Jurkat, Clone E6-1 (cell line): ENCODE measurements around the gene SRPK1. TPM values are rescaled to one million over a fixed set of nuclear protein-coding genes. Genes with fewer than 3 reads are reported as not detected.
"Not testable (repeated sequence)": the region's sequence is repeated elsewhere in the genome, so short reads cannot be mapped to it uniquely, and the experiment has no call there.

ENCODE experiments used
- DNase-seq: peaks from one replicate; pipeline ENCODE4 v3.0.0-alpha.2; 2011; ENCODE audit warnings: low read depth, low spot score
- H3K4me3 ChIP-seq: 2 replicates; pipeline ENCODE4 v1.5.1; 2011; ENCODE audit warnings: mild to moderate bottlenecking, low read length, control low read depth, moderate library complexity
- polyA plus RNA-seq: library from polyadenylated mRNA; unstranded; fragments of >200 nt; gene quantifications from one replicate; pipeline ENCODE4 v1.2.1, GENCODE V29; 2012; ENCODE audit warnings: missing spikeins; ENCODE audit not compliant: insufficient read length, insufficient read depth

SRPK1 gene
- 101 TPM for polyA plus RNA-seq

DNA sequence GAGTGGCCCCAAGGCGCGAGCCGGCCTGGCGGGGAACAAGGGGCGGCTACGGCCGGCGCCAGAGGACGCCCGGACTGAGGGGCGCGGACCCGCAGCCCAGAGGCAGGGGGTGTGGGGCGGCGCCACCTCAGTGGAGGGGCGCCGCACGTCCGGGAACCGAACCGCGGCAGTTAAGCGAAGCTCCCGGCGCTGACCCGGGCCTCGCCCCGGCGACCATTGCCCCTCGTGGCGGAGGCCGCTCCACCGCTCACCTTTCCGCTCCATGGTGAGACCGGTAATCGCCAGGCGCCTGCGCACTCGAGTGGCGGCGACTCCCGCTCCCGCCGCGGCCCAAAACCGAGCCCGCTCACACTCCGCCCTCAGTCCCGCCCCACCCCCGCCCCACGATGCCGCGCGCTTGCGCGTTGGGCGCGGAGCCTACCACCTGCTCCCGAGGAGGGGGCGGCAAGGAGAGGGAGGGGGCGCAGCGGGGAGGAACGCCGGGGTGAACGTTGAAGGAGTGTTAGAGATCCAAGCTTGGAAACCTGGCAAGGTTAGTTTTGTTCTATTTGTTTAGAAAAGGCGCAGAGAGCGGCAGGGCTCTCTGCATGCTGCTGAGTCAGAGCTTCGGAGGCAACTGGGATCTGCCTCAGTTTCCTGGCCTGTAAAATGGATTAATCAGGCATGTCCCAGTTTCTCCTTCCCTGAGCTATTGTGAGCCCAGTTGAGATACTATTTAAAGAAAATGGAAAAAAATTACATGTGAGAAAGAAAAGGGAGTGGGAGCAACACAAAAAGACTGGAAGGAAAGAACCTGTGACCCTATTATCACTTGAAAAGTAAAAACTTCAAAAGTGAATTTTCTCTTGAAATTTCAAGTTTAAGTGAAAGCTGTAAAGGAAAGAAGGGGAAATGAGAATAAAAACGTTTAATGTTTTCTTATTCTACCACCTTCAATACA lies at the start of gene SRPK1:
Gene SRPK1, minus strand, starts transcription at position 306 of the 940 bp plus-strand sequence. Its CDS starts 42 bp downstream, at position 264.
- DNase-seq = peak; percentile 84
- peak within 1 kb of the TSS; percentile 80 for H3K4me3 ChIP-seq

DNA sequence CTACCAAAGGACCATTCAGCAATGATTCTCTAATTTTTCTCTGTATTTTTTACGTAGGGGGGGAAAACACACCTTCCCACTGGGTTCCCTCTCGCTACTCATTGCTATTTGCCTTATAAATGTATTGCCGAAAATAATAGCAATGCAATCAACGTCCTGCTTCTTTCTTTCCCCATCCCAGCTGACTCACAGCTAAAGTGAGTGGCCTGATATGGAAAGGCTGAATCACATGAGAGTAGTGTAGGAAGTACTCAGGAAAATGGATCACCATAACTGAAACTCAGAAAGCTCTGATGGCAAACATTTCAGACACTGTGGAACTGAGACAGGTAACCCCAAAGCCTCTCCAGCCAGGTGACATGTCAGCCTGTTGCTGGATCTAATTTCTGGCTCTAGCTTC lies 49.3 kb upstream of the SRPK1 start:
- H3K4me3 ChIP-seq = no peak overlapping the region
- no peak for DNase-seq

- DNase-seq = no peak
- H3K4me3 ChIP-seq = no peak overlapping the region
These were observed 48.7 kb upstream of the SRPK1 start for GRCh38 chr6:35969646-35970045.

DNA sequence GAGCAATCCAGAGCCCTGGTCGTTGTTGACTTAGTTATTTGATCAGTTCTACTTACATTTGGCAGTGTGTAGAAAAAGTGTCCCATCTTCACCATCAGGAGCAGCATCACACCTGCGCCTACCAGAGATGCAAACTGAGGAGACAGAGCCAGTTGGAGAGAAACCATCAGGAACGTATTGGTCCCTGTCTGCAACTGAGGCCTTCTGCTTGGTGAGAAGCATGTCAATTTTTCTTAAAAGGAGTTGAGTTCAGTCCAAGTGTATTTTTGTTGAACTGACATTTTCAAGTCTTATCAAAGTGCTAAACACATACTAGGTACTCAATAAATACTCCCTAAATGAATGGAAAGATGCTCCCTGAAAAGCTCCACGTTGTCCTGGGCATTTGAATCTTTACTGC lies 47.9 kb upstream of the SRPK1 start:
- no peak overlapping the region for H3K4me3 ChIP-seq
- DNase-seq = no peak

DNA sequence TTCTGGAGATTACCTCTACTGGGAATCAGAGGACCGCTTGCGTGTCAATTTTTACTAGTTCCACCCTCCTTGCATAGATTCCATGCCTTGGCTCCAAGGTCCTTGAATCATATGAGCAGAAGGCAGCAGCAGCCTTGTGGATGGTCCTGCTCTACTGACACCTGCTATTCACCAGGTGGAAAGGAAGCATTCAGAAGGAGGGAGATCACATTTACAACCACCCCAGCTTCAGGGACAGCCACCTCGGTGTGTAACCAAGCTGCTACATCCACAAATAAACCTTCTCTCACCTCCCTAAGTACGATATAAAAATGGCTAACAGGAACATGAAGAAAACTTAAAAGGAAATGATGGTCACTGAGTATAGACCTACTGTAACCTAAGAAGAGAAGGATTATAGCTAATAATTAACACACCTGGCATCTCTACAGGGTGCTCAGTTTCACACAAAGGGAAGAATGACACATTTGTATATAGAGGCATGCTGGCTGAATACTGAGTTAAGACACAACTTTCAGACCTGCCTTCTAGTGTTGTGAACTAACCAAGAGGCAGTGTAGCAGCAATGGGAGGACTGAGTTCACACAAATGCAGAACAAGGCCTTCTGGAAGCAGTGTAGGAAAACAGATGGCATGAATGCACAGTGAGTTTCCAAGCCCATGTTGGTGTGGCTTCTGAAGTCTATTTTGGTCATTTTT lies 46.3 kb upstream of the SRPK1 start:
- H3K4me3 ChIP-seq = no peak overlapping the region
- no peak for DNase-seq

DNA sequence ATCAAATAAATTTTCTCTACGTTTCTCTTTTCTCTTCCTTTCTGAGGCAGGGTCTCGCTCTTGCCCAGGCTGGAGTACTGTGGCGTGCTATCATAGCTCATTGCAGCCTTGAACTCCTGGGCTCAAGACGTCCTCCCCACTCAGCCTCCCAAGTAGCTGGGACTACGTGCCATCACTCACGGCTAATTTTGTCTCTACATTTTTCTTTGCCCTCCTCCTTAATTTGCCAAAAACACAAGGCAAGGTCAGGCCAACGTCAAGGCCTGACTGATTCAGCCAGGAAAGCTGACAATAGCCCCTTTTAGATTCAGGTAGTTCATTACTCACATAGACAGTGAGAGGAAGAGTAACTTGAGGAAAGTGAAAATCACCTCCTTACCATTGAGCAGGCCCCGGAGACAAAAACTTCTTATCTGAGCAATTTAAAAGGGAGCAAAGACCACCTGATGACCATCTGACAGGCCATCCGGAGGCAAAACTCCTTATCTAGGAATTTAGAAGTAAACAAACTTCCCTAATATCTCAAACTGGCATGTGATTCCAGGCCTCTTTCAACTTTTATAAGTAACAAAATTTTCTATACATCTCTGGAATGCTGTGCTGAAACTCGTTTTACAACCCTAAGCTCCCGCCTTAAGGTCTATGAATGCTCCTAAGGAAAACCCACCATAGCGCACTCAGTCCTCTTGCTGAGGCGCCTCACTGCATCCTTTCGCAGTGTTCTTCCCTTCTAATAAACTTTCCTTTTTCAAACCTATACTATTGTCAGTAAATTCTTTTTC lies 42.1 kb upstream of the SRPK1 start:
- DNase-seq = no peak
- H3K4me3 ChIP-seq = no peak overlapping the region

- no peak for DNase-seq
- no peak overlapping the region for H3K4me3 ChIP-seq
These were observed 39.3 kb upstream of the SRPK1 start for GRCh38 chr6:35960187-35960586.

- no peak overlapping the region for H3K4me3 ChIP-seq
- no peak for DNase-seq
These were observed 35.1 kb upstream of the SRPK1 start for GRCh38 chr6:35955970-35956369.

- H3K4me3 ChIP-seq = no peak overlapping the region
- DNase-seq = no peak
These were observed 34.6 kb upstream of the SRPK1 start for GRCh38 chr6:35955521-35955920.

DNA sequence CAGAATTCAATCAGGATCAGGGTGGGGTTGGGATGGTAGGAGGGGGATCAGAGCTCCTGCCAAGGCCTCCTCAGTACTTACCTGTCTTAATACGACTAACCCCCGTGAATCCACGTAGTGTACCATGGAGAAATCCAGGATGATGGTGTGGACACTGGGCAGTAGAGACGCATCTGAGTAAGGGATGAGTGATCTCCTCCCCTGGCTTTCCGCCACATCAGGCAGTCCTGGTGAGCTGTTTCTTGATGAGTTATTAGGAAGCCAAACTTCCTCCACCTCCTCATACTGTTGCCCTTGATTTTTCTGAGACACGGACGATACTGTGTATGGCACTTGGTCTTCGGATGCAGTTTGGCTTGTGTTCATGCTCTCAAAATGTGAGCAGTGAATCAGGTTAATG lies 34.2 kb upstream of the SRPK1 start:
- DNase-seq = no peak
- no peak overlapping the region for H3K4me3 ChIP-seq

DNA sequence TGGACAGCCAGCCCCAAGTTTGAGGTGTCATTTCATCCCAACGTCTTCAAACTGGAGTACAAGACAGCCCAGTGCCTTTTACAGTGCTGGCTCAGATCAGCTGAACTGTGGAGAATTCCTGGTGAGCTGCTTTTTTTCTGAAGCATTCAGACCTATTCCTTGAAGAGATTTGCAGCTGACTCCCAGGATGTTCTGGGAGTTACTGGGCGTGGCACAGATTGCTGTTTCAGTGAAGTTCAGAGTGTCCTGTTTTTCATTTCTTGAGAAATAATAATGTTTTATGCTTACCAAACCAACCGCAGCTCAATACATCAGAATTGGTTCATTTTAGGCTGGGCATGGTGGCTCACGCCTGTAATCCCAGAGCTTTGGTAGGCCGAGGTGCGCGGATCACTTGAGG lies 33.4 kb upstream of the SRPK1 start:
- DNase-seq = no peak

DNA sequence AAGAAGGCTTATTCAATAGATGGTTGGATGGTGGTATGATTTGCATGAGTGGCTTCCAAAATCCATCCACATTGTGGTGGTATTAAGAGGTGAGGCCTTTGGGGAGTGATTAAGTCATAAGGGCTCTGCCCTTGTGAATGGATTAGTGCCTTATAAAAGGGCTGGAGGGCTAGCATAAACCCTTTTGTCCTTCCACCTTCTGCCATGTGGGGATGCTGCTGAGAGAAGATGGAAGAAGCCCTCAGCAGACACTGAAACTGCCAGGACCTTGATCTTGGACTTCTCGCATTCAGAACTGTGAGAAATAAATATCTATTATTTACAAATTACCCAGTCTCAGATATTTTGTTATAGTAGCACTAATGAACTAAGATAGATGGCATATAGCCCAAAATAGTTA lies 27.8 kb upstream of the SRPK1 start:
- DNase-seq = no peak

More for the DNA sequence above, 33.4 kb upstream of the SRPK1 start:
- no peak overlapping the region for H3K4me3 ChIP-seq

GRCh38 chr6:35945650-35946025 lies 24.7 kb upstream of the SRPK1 start:
- no peak overlapping the region for H3K4me3 ChIP-seq
- no peak for DNase-seq

More for the DNA sequence above, 27.8 kb upstream of the SRPK1 start:
- H3K4me3 ChIP-seq = no peak overlapping the region

GRCh38 chr6:35943390-35943789 lies 22.5 kb upstream of the SRPK1 start:
- H3K4me3 ChIP-seq = no peak overlapping the region
- no peak for DNase-seq

GRCh38 chr6:35942355-35942754 lies 21.5 kb upstream of the SRPK1 start:
- H3K4me3 ChIP-seq = no peak overlapping the region
- no peak for DNase-seq

- H3K4me3 ChIP-seq = not testable (repeated sequence)
These were observed 20.3 kb upstream of the SRPK1 start for GRCh38 chr6:35941170-35941569.

DNA sequence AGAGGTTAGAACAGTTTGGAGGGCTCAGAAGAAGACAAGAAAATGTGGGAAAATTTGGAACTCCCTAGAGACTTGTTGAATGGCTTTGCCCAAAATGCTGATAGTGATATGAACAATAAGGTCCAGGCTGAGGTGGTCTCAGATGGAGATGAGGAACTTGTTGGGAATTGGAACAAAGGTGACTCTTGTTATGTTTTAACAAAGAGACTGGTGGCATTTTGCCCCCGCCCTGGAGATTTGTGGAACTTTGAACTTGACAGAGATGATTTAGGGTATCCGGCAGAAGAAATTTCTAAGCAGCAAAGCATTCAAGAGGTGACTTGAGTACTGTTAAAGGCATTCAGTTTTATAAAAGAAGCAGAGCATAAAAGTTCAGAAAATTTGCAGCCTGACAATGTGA lies 19.1 kb upstream of the SRPK1 start:
- not testable (repeated sequence) for H3K4me3 ChIP-seq, DNase-seq

More at GRCh38 chr6:35941170-35941569, 20.3 kb upstream of the SRPK1 start:
- DNase-seq = not testable (repeated sequence)

- DNase-seq, H3K4me3 ChIP-seq: not testable (repeated sequence)
These were observed 18.4 kb upstream of the SRPK1 start for GRCh38 chr6:35939259-35939658.

- no peak overlapping the region for H3K4me3 ChIP-seq
- DNase-seq = no peak
These were observed 15.9 kb upstream of the SRPK1 start for GRCh38 chr6:35936681-35937359.
